Mononuclear cell (primary cell): ENCODE data around the gene THAP7. TPM values are rescaled to one million over a fixed set of nuclear protein-coding genes. Genes with fewer than 3 reads are reported as not detected.

Experiments used
- H3K27me3 ChIP-seq: 2 replicates; pipeline ENCODE4 v1.6.0; 2011; ENCODE audit warnings: low read length, control low read depth; ENCODE audit not compliant: insufficient read depth
- H3K4me1 ChIP-seq: 2 replicates; pipeline ENCODE4 v1.5.1; 2011; ENCODE audit warnings: mild to moderate bottlenecking, low read length, control low read depth; ENCODE audit not compliant: insufficient read depth
- H3K4me3 ChIP-seq: 2 replicates; pipeline ENCODE4 v1.5.1; 2011; ENCODE audit warnings: mild to moderate bottlenecking, low read length, moderate library complexity
- H3K9me3 ChIP-seq: 2 replicates; pipeline ENCODE4 v1.5.1; 2011; ENCODE audit warnings: low read depth, mild to moderate bottlenecking, control low read depth, low read length
- total RNA-seq: library from RNA; depleted of rRNA; stranded (reverse); fragments of >200 nt; gene quantifications from one replicate; pipeline ENCODE4 v1.2.3, GENCODE V29; 2012

THAP7 gene
- total RNA-seq, 1 donor, result 58.2 TPM

DNA sequence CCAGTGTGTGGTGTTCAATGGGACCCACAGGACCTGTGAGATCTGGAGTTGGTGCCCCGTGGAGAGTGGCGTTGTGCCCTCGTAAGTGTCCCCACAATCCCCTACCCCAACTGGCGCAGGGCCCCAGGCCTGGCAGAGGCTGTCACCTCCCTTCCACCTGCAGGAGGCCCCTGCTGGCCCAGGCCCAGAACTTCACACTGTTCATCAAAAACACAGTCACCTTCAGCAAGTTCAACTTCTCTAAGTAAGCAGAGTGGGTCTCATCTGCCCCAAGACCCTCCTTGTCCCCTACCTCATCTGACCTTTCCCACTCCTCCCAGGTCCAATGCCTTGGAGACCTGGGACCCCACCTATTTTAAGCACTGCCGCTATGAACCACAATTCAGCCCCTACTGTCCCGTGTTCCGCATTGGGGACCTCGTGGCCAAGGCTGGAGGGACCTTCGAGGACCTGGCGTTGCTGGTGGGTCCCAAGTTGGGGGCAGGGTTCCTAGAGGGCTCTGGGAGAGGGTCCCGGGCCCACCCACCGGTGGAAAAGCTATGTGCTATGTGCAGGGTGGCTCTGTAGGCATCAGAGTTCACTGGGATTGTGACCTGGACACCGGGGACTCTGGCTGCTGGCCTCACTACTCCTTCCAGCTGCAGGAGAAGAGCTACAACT is 21.2 kb upstream of the THAP7 start:
- Histone ChIP-seq H3K4me1 (peaks cover 10% of the 10 kb centered on the region), H3K27me3 (no peaks in the 10 kb centered on the region), H3K4me3 (no peak overlapping the region), H3K9me3 (no peaks in the 10 kb centered on the region)

DNA sequence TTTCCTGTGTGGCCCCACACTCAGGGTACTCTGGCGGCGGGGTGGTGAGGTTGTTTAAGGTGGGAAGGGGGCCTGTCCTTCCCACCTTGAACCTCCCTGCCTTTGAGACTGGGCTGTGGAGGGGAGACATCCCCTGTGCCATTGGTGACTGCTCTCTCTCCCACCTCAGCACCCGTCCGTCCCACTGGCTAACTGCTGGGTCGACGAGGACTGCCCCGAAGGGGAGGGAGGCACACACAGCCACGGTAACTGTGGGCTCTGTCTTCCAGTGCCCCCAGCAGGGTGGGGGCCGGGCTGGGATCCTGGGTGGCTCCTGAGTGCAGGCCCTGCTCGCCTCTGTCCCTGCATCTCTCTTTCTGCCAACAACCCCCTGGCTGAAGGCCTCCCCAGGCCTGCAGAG is 20.6 kb upstream of the THAP7 start:
- no peaks in the 10 kb centered on the region for H3K27me3 ChIP-seq
- H3K4me3 ChIP-seq, result no peak overlapping the region
- no peaks in the 10 kb centered on the region for H3K9me3 ChIP-seq
- H3K4me1 ChIP-seq, result peaks cover 10% of the 10 kb centered on the region

DNA sequence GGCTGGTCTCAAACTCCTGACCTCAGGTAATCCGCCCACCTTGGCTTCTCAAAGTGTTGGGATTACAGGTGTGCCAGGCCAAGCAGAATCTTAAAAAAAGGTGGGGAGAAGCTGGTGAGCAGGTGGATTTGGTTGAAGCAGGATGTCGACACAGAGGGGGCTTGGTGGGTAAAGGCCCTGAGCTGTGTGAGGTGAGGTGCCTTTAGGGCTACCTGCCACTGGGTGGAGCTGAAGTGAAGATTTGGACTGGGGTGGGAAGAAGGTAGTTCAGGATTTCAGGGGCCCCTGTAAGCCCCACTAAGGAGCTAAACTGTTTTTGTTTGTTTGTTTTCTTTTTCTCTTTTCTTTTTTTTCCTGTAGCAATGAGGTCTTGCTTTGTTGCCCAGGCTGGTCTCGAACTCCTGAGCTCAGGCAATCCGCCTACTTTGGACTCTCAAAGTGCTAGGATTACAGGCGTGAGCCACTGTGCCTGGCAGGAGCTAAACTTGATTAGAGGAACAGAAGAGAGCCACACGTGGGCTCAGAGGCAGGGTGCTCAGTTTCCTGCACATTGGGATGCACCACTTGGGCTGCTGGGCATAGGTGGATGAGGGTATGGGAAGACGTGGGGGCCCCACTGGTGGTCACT is 19.0 kb upstream of the THAP7 start:
- no peak overlapping the region for H3K4me3 ChIP-seq
- H3K27me3 ChIP-seq, result no peaks in the 10 kb centered on the region
- H3K9me3 ChIP-seq, result no peaks in the 10 kb centered on the region
- H3K4me1 ChIP-seq, result peaks cover 10% of the 10 kb centered on the region

DNA sequence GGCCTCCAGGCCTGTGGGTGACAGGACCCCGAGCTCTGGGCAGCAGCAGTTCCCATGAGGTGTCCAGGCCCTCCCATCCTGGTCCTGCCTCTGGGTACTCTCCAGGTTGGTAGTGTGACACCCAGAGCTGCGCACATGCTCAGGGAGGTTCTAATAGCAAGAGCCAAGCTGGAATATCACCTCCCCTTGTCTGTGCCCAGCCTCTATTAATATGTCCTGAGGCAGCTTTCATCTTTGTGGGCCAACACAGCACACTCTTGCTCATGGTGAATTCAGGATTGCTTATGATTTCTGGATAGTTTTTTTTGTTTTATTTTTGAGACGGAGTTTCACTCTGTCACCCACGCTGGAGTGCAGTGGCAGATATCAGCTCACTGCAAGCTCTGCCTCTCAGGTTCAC is 16.4 kb upstream of the THAP7 start:
- no peaks in the 10 kb centered on the region for H3K27me3 ChIP-seq
- H3K9me3 ChIP-seq, result no peaks in the 10 kb centered on the region
- H3K4me3 ChIP-seq, result no peak overlapping the region
- peaks cover 24% of the 10 kb centered on the region for H3K4me1 ChIP-seq

DNA sequence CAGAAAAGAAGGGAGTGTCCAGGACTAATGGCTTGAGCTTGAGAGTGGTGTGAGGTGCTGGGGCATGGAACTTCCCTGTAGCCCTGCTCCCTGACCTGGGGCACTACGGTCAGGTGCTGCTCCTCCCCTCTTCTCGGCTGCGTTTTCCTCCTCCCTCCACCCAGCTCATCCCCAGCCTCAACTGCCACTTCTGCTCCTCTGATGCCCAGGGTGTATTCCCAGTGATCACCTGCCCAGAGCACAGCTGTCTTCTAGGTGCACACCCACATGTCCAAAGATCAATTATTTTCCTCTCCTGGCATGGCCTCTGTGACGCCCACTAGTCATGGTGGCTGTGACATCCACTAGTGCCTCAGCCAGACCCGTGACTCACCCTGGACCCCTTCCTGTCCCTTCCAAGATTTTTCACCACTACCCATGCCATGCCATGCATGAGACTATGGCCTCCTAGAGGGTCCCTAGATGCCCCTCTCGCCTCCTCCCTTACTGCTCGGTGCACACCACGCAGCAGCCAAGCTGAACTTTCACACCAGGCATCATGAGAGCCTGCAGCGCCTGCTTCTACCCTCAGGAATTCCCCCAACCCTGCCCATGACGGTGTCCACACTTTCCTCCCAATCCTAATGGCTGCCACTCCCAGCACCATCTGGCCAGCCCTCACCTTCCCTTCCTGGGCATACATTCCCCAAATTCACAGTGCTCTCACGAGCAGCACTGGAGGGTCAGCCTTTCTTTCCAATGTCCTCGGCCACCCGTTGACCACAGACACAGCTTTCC is 14.9 kb upstream of the THAP7 start:
- Histone ChIP-seq H3K4me1 (peaks cover 24% of the 10 kb centered on the region), H3K27me3 (no peaks in the 10 kb centered on the region), H3K4me3 (no peak overlapping the region), H3K9me3 (no peaks in the 10 kb centered on the region)

DNA sequence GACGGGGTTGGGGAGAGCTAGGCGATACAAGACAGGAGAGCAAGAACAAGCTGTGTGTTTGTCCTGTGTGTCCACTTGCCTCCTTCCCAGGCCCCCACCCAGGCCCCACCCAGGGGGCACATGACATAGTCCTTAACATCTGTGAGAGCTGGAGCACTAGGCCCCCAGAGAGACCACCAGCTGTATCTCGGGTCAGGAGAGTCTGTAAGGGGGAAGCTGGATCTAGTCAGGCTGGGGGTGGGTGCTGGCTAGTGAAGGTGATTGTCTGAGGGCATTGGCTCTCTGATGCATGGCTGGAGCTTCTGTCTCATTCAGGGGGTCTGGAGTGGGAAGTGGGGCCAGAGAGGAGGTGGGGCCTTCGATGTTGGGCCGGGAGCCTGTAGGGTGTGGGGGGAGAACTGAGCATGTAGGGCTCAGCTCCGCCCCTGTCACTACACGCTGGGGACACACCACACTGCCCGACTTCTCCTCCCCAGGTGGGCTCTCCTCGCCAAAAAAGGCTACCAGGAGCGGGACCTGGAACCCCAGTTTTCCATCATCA is 13.6 kb upstream of the THAP7 start:
- Histone ChIP-seq H3K9me3 (no peaks in the 10 kb centered on the region), H3K27me3 (no peaks in the 10 kb centered on the region), H3K4me1 (peaks cover 24% of the 10 kb centered on the region), H3K4me3 (no peak overlapping the region)

DNA sequence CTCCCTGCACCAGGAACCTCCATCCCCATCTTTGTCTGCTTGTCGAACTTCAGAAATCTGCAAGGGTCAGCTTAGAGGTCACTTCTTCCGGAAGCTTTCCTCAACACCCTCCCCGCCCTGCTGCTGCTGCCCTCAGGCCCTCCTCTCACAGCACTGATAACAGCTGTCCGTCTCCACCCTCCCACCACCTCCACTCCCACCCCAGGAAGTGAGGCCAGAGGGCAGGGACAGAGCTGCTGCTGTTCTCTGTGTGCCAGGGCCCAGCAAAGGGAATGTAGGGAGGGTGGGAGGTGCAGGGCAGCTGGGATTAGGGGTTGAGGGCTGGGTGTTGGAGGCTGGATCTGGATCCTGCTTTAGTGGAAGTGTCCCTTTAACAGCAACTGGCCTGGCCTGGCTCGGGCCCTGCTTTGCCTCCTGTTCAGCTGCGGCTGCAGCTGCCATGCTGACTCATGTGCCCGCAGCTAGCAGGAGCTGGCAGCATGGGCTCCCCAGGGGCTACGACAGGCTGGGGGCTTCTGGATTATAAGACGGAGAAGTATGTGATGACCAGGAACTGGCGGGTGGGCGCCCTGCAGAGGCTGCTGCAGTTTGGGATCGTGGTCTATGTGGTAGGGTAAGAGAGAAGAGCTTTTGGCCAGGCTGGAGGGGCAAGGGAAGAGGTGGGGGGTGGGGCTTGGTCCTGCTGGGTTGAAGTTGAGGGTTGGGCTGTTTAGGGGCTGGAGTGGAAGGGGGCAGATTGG is 13.0 kb upstream of the THAP7 start, which contains the start of gene P2RX6:
Gene P2RX6 (plus strand): TSS at position 440 of the 740 bp plus-strand sequence. CDS start 10 bp downstream, at position 450.
- H3K9me3 ChIP-seq, result no peaks in the 10 kb centered on the region
- peak within 1 kb of the TSS; percentile 24 for H3K4me3 ChIP-seq
- no peaks in the 10 kb centered on the region for H3K27me3 ChIP-seq
- peaks cover 24% of the 10 kb centered on the region for H3K4me1 ChIP-seq

DNA sequence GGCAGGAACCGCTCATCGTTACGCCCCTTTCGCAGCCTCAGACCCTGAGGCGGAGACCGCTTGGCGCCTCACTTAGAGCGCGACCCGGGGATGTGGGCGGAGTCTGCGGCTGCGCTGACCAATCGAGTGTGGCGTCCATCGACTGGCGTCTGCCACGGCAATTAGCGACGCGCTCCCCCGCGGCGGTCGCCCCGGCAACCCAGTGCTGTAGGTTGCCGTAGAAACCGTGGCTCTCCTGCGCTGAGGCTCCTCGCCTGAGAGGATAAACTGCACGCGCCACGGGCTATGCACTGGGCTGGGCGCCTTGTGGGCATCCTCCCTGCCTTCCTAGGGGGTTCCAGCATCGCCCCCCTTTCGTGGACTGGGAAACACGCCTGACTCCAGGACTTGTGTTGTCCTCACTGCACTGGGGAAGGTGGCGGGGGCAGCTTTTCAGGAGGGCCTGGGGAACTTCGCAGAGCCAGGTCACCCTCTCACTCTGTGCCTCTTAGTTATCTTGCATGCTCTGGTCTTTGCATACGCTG is 12.3 kb upstream of the THAP7 start:
- peak overlapping the region; percentile 24 for H3K4me3 ChIP-seq
- no peaks in the 10 kb centered on the region for H3K9me3 ChIP-seq
- H3K4me1 ChIP-seq, result peaks cover 24% of the 10 kb centered on the region
- H3K27me3 ChIP-seq, result no peaks in the 10 kb centered on the region

DNA sequence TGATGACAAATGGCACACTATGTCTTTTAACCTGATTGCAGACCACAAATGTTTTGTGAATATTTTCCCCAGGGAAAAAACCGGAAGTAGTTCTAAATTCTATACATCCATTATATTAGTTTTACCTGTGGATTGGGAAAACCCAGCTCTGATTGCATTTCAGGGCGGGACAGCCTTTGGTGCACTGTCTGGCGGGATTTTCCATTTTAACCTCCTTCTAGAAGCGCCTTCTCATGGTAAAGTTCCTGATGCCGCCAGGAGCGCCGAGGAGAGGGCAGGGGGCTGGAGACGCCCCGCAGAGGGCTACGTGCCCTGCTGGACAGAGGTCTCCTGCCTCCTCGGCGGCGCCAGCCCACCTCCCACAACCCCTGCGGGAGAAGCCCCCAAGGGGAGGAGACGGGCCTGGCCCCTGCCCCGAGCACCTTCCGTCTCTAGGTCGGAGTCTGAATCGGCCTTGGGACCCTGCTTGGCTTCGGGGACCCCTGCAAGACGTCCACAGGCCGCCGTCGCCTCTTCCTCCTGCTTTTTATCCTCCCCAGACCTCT is 11.8 kb upstream of the THAP7 start:
- H3K27me3 ChIP-seq, result no peaks in the 10 kb centered on the region
- H3K9me3 ChIP-seq, result no peaks in the 10 kb centered on the region
- H3K4me1 ChIP-seq, result peaks cover 24% of the 10 kb centered on the region
- H3K4me3 ChIP-seq, result peak overlapping the region; percentile 24

DNA sequence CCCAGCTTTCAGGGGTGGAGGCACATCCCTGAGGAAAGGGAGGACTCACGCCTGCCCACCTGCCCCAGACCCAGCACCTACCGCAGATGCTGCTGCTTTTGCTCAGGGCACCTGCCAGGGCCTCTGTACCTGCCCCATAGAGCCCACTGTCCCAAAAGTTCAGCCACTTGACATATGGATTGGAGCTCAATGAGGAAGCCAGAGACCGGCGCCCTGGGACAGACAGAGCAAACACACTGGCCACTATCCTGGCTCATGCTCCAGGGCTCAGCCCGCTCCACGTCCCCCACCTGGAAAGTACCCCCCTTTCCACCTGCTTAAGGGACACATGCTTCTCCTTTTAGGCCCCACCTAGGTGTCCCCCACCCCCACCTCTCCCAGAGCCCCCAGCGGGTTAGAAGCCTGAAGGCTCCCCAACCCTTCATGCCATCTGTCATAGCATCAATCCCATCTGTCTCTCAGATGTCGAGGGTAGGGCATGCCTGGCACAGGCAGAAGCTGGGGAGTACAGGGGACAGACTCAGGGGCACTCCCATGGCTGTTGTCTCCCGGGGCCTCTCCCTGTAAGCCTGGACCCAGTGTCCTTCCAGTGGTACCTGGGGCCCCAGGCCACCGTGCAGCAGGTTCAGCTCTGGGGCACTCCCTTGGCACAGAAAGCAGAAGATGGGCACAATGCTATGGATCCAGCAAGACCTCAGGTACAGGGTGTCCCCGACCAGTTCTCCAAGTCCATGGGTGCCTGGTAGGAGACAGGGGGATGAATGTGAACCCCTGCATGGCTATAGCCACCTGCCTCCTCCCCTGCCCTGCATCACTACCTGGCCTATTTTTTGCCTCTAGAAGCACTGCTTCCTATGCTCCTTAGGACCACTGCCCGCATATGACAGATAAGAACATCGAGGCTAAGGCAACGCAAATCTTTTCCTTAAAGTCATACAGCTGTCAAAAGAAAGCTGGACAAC is 10.8 kb upstream of the THAP7 start:
- H3K4me1 ChIP-seq, result peaks cover 24% of the 10 kb centered on the region
- no peaks in the 10 kb centered on the region for H3K9me3 ChIP-seq
- no peak overlapping the region for H3K4me3 ChIP-seq
- H3K27me3 ChIP-seq, result no peaks in the 10 kb centered on the region

DNA sequence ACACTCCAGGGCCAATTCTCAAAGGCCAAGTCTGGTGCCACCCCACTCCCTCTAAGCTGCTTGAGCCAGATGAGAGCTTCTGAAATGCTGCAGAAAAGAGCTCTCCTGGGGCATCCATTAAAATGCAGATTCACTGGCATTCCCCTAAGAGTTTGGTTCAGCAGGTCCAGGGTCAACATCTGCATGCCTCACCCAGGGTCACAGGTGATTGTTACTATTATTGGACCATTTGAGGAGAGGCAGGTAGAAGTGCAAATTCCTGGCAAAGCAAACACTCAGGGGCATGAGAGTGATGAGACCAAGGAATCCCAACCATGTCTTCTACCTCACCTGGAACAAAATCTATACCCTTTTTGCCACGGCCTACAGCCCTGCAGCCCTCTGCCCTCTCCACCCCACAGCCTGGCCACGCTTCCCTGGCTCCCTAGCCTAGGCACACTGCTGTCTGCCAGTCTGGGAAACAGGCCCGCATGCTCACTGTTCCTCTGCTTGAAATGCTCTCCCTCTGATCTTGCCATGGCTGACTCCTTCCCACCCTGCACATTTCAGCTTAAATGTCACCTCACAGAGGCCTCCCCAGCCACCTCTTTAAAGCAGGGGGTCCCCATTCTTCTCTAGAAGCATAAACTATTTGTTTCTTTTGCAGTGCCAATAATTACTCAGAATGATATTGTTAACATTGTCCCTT is 8.7 kb upstream of the THAP7 start:
- Histone ChIP-seq H3K27me3 (no peaks in the 10 kb centered on the region), H3K4me1 (peaks cover 20% of the 10 kb centered on the region), H3K4me3 (no peak overlapping the region), H3K9me3 (no peaks in the 10 kb centered on the region)

DNA sequence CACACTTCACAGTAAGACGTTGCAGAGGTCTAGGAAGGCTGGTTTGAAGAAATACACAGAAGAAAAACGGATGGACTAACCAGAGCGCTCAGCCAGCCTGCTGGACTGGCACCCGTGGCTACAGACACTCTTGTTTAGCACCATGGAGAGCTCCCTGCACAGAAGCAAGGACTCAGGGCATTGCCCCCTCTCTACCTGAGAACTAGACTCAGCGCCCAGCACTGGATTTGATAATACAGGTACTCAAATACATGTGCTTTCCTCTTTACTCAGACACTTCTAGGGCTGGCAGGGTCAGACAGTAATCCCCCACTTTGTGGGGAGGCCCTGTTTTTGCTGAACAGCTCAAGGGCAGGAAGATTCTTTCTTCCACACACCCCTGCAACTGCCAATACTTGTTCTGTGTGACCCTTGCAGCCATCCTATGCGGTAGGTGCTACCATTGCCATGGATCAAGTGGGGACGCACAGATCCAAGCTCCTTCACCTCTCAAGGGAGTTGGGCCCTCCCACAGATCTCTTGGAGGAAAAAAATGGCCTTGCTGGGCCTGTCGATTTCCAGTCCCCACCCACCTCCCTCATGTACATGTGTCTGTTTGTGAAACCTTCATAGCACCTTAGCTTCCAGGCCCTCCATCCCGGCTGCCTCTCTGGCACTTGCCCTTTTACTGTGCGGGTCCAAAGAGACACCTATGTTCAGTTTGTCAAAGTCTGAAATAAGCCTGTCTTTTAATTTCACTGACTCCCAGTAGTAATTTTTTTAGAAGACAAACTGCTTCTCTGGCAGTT is 7.9 kb upstream of the THAP7 start:
- H3K4me1 ChIP-seq, result peaks cover 13% of the 10 kb centered on the region
- no peaks in the 10 kb centered on the region for H3K9me3 ChIP-seq
- H3K4me3 ChIP-seq, result no peak overlapping the region
- H3K27me3 ChIP-seq, result no peaks in the 10 kb centered on the region
